Gastroesophageal sphincter (tissue), 4 donors: Measurements from ENCODE around the gene ARSK. TPM values are rescaled to one million over a fixed set of nuclear protein-coding genes. Genes with fewer than 3 reads are reported as not detected.

ENCODE experiments used
- ATAC-seq: fragments of 150-250 bp; one replicate; pipeline ENCODE4 v1.9.1; 2016; ENCODE audit warnings: mild to moderate bottlenecking, moderate library complexity
- H3K27ac ChIP-seq, 4 donors: fragments of 200-600 bp; sonication (generic) in 3 of 4; 1 replicate in 3 of 4; 2 replicates in 1 of 4; pipeline ENCODE4 v1.5.1; 2016 to 2019
- H3K27me3 ChIP-seq: fragments of 200-600 bp; sonication (generic); one replicate; pipeline ENCODE4 v1.5.1; 2019
- H3K36me3 ChIP-seq, 2 donors: fragments of 200-600 bp; sonication (generic); one replicate each; pipeline ENCODE4 v1.5.1; 2019; ENCODE audit warnings: control low read depth in 1 of 2
- H3K4me1 ChIP-seq, 3 donors: fragments of 200-600 bp; sonication (generic); 1 replicate in 2 of 3; 2 replicates in 1 of 3; pipeline ENCODE4 v1.5.1; 2016 to 2019; ENCODE audit warnings: control low read depth in 2 of 3
- H3K4me3 ChIP-seq, 2 donors: fragments of 200-600 bp; sonication (generic); one replicate each; pipeline ENCODE4 v1.5.1; 2019; ENCODE audit warnings: mild to moderate bottlenecking in 1 of 2, moderate library complexity in 1 of 2
- H3K9me3 ChIP-seq, 3 donors: fragments of 200-600 bp; sonication (generic); one replicate each; pipeline ENCODE4 v1.5.1; 2017 to 2019; ENCODE audit warnings: control low read depth in 2 of 3
- CTCF ChIP-seq, 4 experiments: fragments of 200-600 bp in 2 of 4; fragments of 450-650 bp in 2 of 4; sonication (generic) in 1 of 4; IDR thresholded peaks; one replicate each; pipeline ENCODE4 v1.5.1; 2017 to 2019; ENCODE audit warnings: antibody characterized with exemption in 4 of 4, mild to moderate bottlenecking in 2 of 4, moderate library complexity in 2 of 4
- EP300 ChIP-seq: sonication (generic); formaldehyde crosslinking; IDR thresholded peaks from one replicate; pipeline ENCODE4 v1.6.1; 2017; ENCODE audit warnings: antibody characterized with exemption, mild to moderate bottlenecking
- POLR2A ChIP-seq, 2 donors: fragments of 450-650 bp; IDR thresholded peaks; one replicate each; pipeline ENCODE4 v1.6.1; 2017; ENCODE audit warnings: antibody characterized with exemption in 2 of 2, mild to moderate bottlenecking in 2 of 2, moderate library complexity in 1 of 2
- POLR2AphosphoS5 ChIP-seq: sonication (generic); formaldehyde crosslinking; IDR thresholded peaks from one replicate; pipeline ENCODE4 v1.6.1; 2017; ENCODE audit warnings: antibody characterized with exemption
- WGBS, 2 donors: methylation state at CpG; one replicate each; pipeline ENCODE4 v1.1.5; 2018; ENCODE audit warnings: low coverage in 1 of 2; 5-methylcytosine and 5-hydroxymethylcytosine counted together
- total RNA-seq, 4 donors: library from RNA; depleted of rRNA; stranded (reverse); fragments of >200 nt; gene quantifications; one replicate each; pipeline ENCODE4 v1.1.0, GENCODE V29; 2016

The ARSK gene
- total RNA-seq, 4 donors from 2014 or later, result 7.8 to 10.9 (median 8.6) TPM

GRCh38 chr5:95528565-95528964, 26.3 kb upstream of the ARSK start:
- Histone ChIP-seq H3K9me3 (no peaks in the 10 kb centered on the region), H3K27me3 (no peaks in the 10 kb centered on the region), H3K4me1 (peaks cover 0 to 7% (median 0%) of the 10 kb centered on the region in 3 donors), H3K36me3 (peaks cover 8 to 74% of the 10 kb centered on the region in 2 donors), H3K4me3 (no peak overlapping the region), H3K27ac (no peak overlapping the region)
- ATAC-seq, result no peak
- no peak for TF ChIP-seq POLR2A (IDR thresholded peaks at IDR 0.05)
- TF ChIP-seq CTCF (IDR thresholded peaks at IDR 0.05), result no peak
- TF ChIP-seq EP300, result no peak
- no peak for TF ChIP-seq POLR2AphosphoS5

GRCh38 chr5:95530416-95530815, 24.5 kb upstream of the ARSK start:
- ATAC-seq, result no peak
- H3K4me3 ChIP-seq, result no peak overlapping the region
- H3K27ac ChIP-seq, result no peak overlapping the region
- no peaks in the 10 kb centered on the region for H3K9me3 ChIP-seq
- WGBS, 2 donors, result 83 to 94% methylated on average over 2 of the region's 2 CpGs
- peaks cover 5 to 69% of the 10 kb centered on the region in 2 donors for H3K36me3 ChIP-seq
- TF ChIP-seq CTCF (IDR thresholded peaks at IDR 0.05), result no peak
- TF ChIP-seq EP300, result no peak
- no peak for TF ChIP-seq POLR2AphosphoS5
- TF ChIP-seq POLR2A (IDR thresholded peaks at IDR 0.05), result no peak
- H3K27me3 ChIP-seq, result no peaks in the 10 kb centered on the region
- peaks cover 0 to 7% (median 0%) of the 10 kb centered on the region in 3 donors for H3K4me1 ChIP-seq

DNA sequence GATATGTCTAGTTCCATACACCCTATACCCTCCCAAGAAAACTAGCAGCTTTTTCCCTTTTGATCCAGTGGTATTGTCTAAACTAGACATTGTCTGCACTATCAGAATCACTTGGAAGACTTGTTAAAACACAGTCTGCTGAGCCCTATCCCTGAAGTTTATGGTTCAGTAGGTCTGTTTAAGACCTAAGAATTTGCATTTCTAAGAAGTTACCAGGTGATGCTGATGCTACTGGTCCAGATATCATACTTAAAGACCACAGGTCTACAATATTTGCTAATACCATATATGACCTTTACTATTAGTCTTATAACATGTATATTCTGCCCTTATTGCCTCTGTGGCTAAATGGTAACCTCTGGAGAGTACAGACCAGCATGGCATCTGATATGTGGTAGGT, 23.4 kb upstream of the ARSK start:
- H3K36me3 ChIP-seq, result peaks cover 5 to 71% of the 10 kb centered on the region in 2 donors
- H3K27ac ChIP-seq, result no peak overlapping the region
- no peak for TF ChIP-seq EP300
- TF ChIP-seq POLR2A (IDR thresholded peaks at IDR 0.05), result no peak
- no peak for TF ChIP-seq CTCF (IDR thresholded peaks at IDR 0.05)
- TF ChIP-seq POLR2AphosphoS5, result no peak
- no peak for ATAC-seq
- no peaks in the 10 kb centered on the region for H3K9me3 ChIP-seq
- peaks cover 0 to 7% (median 0%) of the 10 kb centered on the region in 3 donors for H3K4me1 ChIP-seq
- no peak overlapping the region for H3K4me3 ChIP-seq
- H3K27me3 ChIP-seq, result no peaks in the 10 kb centered on the region

- no peaks in the 10 kb centered on the region for H3K27me3 ChIP-seq
- H3K27ac ChIP-seq, result no peak overlapping the region
- ATAC-seq, result no peak
- H3K4me3 ChIP-seq, result no peak overlapping the region
- peaks cover 0 to 15% (median 0%) of the 10 kb centered on the region in 3 donors for H3K4me1 ChIP-seq
- H3K9me3 ChIP-seq, result no peaks in the 10 kb centered on the region
- WGBS, 2 donors, result 97 to 100% methylated on average over 2 of the region's 2 CpGs
- peaks cover 5 to 71% of the 10 kb centered on the region in 2 donors for H3K36me3 ChIP-seq
- TF ChIP-seq EP300 (no peak), CTCF (IDR thresholded peaks at IDR 0.05) (no peak), POLR2A (IDR thresholded peaks at IDR 0.05) (no peak), POLR2AphosphoS5 (no peak)
These were observed 22.5 kb upstream of the ARSK start for GRCh38 chr5:95532415-95532814.

GRCh38 chr5:95533106-95533505, 21.8 kb upstream of the ARSK start:
- Histone ChIP-seq H3K4me3 (no peak overlapping the region), H3K36me3 (peaks cover 5 to 66% of the 10 kb centered on the region in 2 donors), H3K4me1 (peaks cover 0 to 18% (median 0%) of the 10 kb centered on the region in 3 donors), H3K27me3 (no peaks in the 10 kb centered on the region), H3K9me3 (no peaks in the 10 kb centered on the region), H3K27ac (no peak overlapping the region)
- TF ChIP-seq EP300 (no peak), POLR2AphosphoS5 (no peak)
- no peak for ATAC-seq
- 60 to 69% methylated on average over 2 of the region's 2 CpGs for WGBS, 2 donors
